CD4-positive, alpha-beta memory T cell (primary cell): ENCODE data around the gene NR1I2. TPM values are rescaled to one million over a fixed set of nuclear protein-coding genes. Genes with fewer than 3 reads are reported as not detected.

Experiments
- CTCF ChIA-PET: fragments of 350-600 bp; sonication (Branson Sonifier 250); formaldehyde crosslinking; loops from one replicate; lab custom pipeline; 2021; ENCODE audit warnings: inconsistent platforms; ENCODE audit not compliant: partially characterized antibody; lab: Charles Lee
- POLR2A ChIA-PET: fragments of 350-600 bp; sonication (Branson Sonifier 250); formaldehyde crosslinking; loops from one replicate; lab custom pipeline; 2021; ENCODE audit not compliant: partially characterized antibody; lab: Charles Lee
- DNase-seq, 5 donors: peaks; one replicate each; pipeline versions ENCODE4 v3.0.0 to v3.0.0-alpha.2; 2020 to 2022; ENCODE audit warnings: mixed read lengths in 1 of 5
- H3K27ac ChIP-seq: one replicate; pipeline ENCODE4 v1.7.0; 2013; ENCODE audit warnings: low read depth, low read length
- H3K27me3 ChIP-seq: 2 replicates; pipeline ENCODE4 v1.7.0; 2013; ENCODE audit warnings: mild to moderate bottlenecking, low read length, moderate library complexity; ENCODE audit not compliant: insufficient read depth
- H3K36me3 ChIP-seq: 2 replicates; pipeline ENCODE4 v1.7.0; 2013; ENCODE audit warnings: mild to moderate bottlenecking, low read length, moderate library complexity; ENCODE audit not compliant: insufficient read depth
- H3K4me1 ChIP-seq: 2 replicates; pipeline ENCODE4 v1.7.0; 2013; ENCODE audit warnings: mild to moderate bottlenecking, low read length, moderate library complexity; ENCODE audit not compliant: insufficient read depth
- H3K4me3 ChIP-seq, 2 donors: one replicate each; pipeline ENCODE4 v1.7.0; 2013; ENCODE audit warnings: low read length in 2 of 2, mild to moderate bottlenecking in 1 of 2
- H3K9me3 ChIP-seq, 2 donors: one replicate each; pipeline ENCODE4 v1.7.0; 2013; ENCODE audit warnings: low read length in 2 of 2, control low read depth in 1 of 2; ENCODE audit not compliant: control insufficient read depth in 1 of 2
- H3K27ac Mint-ChIP-seq, 7 donors: one replicate each; pipeline ENCODE4 v1.8.0; 2020 to 2021; ENCODE audit warnings: mixed read lengths in 7 of 7, mild to moderate bottlenecking in 6 of 7, inconsistent platforms in 3 of 7, moderate library complexity in 3 of 7
- H3K27me3 Mint-ChIP-seq, 2 donors: one replicate each; pipeline ENCODE4 v1.8.0; 2020 to 2021; ENCODE audit warnings: mixed read lengths in 2 of 2
- H3K36me3 Mint-ChIP-seq, 2 donors: one replicate each; pipeline ENCODE4 v1.8.0; 2020 to 2021; ENCODE audit warnings: mixed read lengths in 2 of 2, inconsistent platforms in 1 of 2, mild to moderate bottlenecking in 1 of 2
- H3K4me1 Mint-ChIP-seq, 4 donors: one replicate each; pipeline ENCODE4 v1.8.0; 2020 to 2021; ENCODE audit warnings: mixed read lengths in 4 of 4, mild to moderate bottlenecking in 1 of 4
- H3K4me3 Mint-ChIP-seq, 8 donors: one replicate each; pipeline ENCODE4 v1.8.0; 2020 to 2021; ENCODE audit warnings: mixed read lengths in 8 of 8, mild to moderate bottlenecking in 7 of 8, moderate library complexity in 6 of 8, inconsistent platforms in 3 of 8
- H3K9me3 Mint-ChIP-seq, 8 donors: one replicate each; pipeline ENCODE4 v1.8.0; 2020 to 2021; ENCODE audit warnings: mixed read lengths in 8 of 8, mild to moderate bottlenecking in 5 of 8, inconsistent platforms in 3 of 8, moderate library complexity in 1 of 8
- intact Hi-C: fragments of 100-400 bp; cut with micrococcal nuclease; formaldehyde crosslinking; loops from one replicate; pipeline ENCODE4 v1.15.1; 2023
- polyA plus RNA-seq, 2 donors: library from polyadenylated mRNA; unstranded; fragments of 300-500 nt; fragmentation: Illumina TruSeq; gene quantifications; one replicate each; pipeline ENCODE4 v1.2.3, GENCODE V29; 2021
- total RNA-seq, 2 experiments: library from RNA; stranded (reverse); gene quantifications; one replicate each; pipeline ENCODE4 v1.2.3, GENCODE V29; 2021

NR1I2 gene
- total and polyA plus RNA-seq, 4 experiments from 2014 or later, result 0.39 to 0.49 (median 0.43) TPM

DNA sequence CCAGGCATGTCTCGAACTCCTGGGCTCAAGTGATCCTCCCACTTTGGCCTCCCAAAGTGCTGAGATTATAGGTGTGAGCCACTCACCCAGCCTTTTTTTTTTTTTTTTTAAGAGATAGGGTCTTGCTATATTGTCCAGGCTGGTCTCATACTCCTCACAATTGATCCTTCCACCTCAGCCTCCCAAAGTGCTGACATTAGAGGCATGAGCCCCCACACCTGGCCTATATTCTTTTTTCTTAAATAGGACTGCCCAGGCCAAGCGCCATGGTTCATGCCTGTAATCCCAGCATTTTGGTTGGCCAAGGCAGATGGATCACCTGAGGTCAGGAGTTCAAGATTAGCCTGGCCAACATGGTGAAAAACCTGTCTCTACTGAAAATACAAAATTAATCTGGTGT is 12.5 kb downstream of the NR1I2 start:
- H3K9me3 Mint-ChIP-seq, result peaks cover 0 to 2% (median 0%) of the 10 kb centered on the region in 8 donors
- H3K4me3 ChIP-seq, result no peak overlapping the region
- no peak overlapping the region for H3K27ac Mint-ChIP-seq
- ChIA-PET CTCF (no interaction called here), POLR2A (no interaction called here)
- no peaks in the 10 kb centered on the region for H3K4me1 ChIP-seq
- no peak overlapping the region for H3K4me3 Mint-ChIP-seq
- no peaks in the 10 kb centered on the region for H3K9me3 ChIP-seq
- H3K27me3 Mint-ChIP-seq, result peaks cover 8 to 10% of the 10 kb centered on the region in 2 donors
- no peaks in the 10 kb centered on the region for H3K36me3 Mint-ChIP-seq
- no peaks in the 10 kb centered on the region for H3K4me1 Mint-ChIP-seq
- intact Hi-C loops, result no loop called here
- H3K36me3 ChIP-seq, result no peaks in the 10 kb centered on the region
- no peak overlapping the region for H3K27ac ChIP-seq
- no peaks in the 10 kb centered on the region for H3K27me3 ChIP-seq
- DNase-seq, result no peak

DNA sequence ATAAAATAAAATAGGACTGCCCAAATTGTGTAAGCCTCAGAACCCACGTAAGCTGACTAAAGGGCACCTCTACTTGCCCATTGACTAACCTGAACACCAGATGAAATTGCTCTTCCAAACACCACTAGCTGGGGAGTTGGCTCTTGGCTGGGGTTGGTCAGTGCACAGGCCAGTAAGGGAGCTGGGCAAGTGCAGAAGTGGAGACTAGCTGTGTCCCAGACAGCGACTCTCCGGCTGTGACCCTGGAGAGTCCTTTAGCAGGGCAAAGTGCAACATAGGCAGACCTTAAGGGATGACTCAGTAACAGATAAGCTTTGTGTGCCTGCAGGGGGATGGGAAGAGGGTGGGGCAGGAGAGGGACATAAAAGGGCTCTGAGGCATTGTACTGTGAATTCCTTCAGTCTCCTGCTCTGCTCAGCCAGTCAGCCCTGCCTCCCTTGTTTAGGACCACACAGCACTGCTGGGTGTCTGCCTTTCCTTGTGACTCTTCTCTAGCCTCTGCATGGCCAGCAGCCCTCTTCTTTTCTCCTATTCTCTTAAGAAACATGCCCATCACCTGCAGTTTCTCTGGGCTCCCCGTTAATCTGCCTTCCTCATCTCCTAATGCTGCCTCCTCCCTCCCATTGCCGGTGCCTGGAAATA is 13.2 kb downstream of the NR1I2 start:
- DNase-seq, result no peak
- no peaks in the 10 kb centered on the region for H3K4me1 Mint-ChIP-seq
- CTCF ChIA-PET, result no interaction called here
- intact Hi-C loops, result no loop called here
- H3K27me3 ChIP-seq, result no peaks in the 10 kb centered on the region
- no peaks in the 10 kb centered on the region for H3K9me3 Mint-ChIP-seq
- H3K4me1 ChIP-seq, result no peaks in the 10 kb centered on the region
- no peak overlapping the region for H3K27ac Mint-ChIP-seq
- H3K27me3 Mint-ChIP-seq, result peaks cover 8 to 11% of the 10 kb centered on the region in 2 donors
- no peak overlapping the region for H3K4me3 Mint-ChIP-seq
- no peak overlapping the region for H3K4me3 ChIP-seq
- POLR2A ChIA-PET, result no interaction called here
- H3K27ac ChIP-seq, result no peak overlapping the region
- no peaks in the 10 kb centered on the region for H3K36me3 ChIP-seq
- no peaks in the 10 kb centered on the region for H3K36me3 Mint-ChIP-seq
- H3K9me3 ChIP-seq, result no peaks in the 10 kb centered on the region

- no peaks in the 10 kb centered on the region for H3K4me1 Mint-ChIP-seq
- Histone ChIP-seq H3K9me3 (no peaks in the 10 kb centered on the region), H3K4me3 (no peak overlapping the region), H3K4me1 (no peaks in the 10 kb centered on the region), H3K27ac (no peak overlapping the region), H3K36me3 (no peaks in the 10 kb centered on the region), H3K27me3 (no peaks in the 10 kb centered on the region)
- no peaks in the 10 kb centered on the region for H3K9me3 Mint-ChIP-seq
- no peak for DNase-seq
- H3K27ac Mint-ChIP-seq, result no peak overlapping the region
- no peaks in the 10 kb centered on the region for H3K36me3 Mint-ChIP-seq
- POLR2A ChIA-PET, result no interaction called here
- no peak overlapping the region for H3K4me3 Mint-ChIP-seq
- CTCF ChIA-PET, result no interaction called here
- intact Hi-C loops, result no loop called here
- peaks cover 12 to 13% of the 10 kb centered on the region in 2 donors for H3K27me3 Mint-ChIP-seq
Measured at GRCh38 chr3:119795849-119796248, 13.9 kb downstream of the NR1I2 start.

DNA sequence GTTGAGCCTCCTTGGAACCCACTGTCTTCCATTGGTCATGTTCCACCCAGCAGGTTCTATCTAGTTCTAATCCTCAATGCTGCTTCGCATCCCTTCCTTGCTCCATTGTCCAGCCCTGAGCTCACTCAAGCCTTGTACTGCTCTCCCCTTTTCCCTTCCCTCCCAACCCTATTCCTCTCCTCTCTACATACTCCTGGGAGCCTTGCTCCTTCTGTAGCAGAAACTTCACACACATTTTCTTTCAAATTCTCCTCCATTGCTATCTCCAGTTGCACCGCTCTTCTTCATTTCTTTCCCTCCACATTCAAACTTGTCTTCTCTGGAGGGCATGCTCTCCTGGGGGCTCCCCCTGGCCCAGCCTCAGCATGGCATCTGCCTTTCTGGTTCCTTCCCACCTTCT is 14.5 kb downstream of the NR1I2 start:
- Mint-ChIP-seq H3K4me1 (no peaks in the 10 kb centered on the region), H3K27ac (no peak overlapping the region), H3K36me3 (no peaks in the 10 kb centered on the region), H3K27me3 (peaks cover 12 to 13% of the 10 kb centered on the region in 2 donors), H3K4me3 (no peak overlapping the region), H3K9me3 (no peaks in the 10 kb centered on the region)
- DNase-seq, result no peak
- H3K4me3 ChIP-seq, result no peak overlapping the region
- H3K4me1 ChIP-seq, result no peaks in the 10 kb centered on the region
- POLR2A ChIA-PET, result no interaction called here
- H3K36me3 ChIP-seq, result no peaks in the 10 kb centered on the region
- H3K9me3 ChIP-seq, result no peaks in the 10 kb centered on the region
- intact Hi-C loops, result no loop called here
- CTCF ChIA-PET, result no interaction called here
- no peaks in the 10 kb centered on the region for H3K27me3 ChIP-seq
- H3K27ac ChIP-seq, result no peak overlapping the region

DNA sequence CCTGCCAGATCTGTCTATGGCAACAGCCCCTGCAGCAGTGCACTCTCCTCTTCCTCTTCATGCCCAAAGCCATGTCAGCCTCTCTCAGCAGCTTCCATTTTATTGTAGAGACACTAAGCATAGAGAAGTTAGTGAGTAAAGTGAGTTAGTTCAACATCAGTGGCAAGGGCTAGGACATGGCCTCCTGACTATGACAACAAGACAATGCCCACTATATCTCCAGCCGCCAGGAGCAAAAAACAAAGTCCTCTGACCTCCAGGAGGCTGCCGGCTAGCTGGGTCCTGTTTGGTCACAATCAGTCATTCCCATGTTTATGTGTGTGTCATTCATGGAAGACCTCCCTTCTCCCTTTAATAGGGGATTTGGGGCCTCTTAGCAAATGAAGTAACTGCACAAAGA is 14.9 kb downstream of the NR1I2 start:
- Histone ChIP-seq H3K4me1 (no peaks in the 10 kb centered on the region), H3K27me3 (no peaks in the 10 kb centered on the region), H3K36me3 (no peaks in the 10 kb centered on the region), H3K9me3 (no peaks in the 10 kb centered on the region), H3K27ac (no peak overlapping the region), H3K4me3 (no peak overlapping the region)
- CTCF ChIA-PET, result no interaction called here
- Mint-ChIP-seq H3K36me3 (no peaks in the 10 kb centered on the region), H3K4me1 (no peaks in the 10 kb centered on the region), H3K4me3 (no peak overlapping the region), H3K9me3 (no peaks in the 10 kb centered on the region), H3K27me3 (peaks cover 12 to 13% of the 10 kb centered on the region in 2 donors), H3K27ac (no peak overlapping the region)
- POLR2A ChIA-PET, result no interaction called here
- intact Hi-C loops, result no loop called here
- DNase-seq, result no peak

DNA sequence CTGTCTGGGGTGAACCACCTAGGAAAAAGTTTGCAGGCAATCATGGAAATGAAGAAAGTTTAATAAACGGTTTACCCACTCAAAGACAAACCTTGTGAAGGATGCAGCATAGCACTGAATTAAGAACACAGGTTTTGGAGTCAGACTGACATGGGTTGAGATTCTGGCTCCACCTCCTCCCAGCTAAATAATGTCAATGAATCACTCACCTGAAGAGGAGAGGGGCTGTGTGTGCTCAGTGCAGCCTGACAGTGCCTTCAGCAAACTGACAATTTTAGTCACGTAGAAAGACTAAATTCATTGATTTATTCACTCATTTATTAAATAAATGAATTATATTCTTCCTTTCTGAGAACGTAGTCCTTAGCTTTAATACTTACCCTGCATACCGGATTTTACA is 18.9 kb downstream of the NR1I2 start:
- no peaks in the 10 kb centered on the region for H3K27me3 ChIP-seq
- H3K4me1 ChIP-seq, result no peaks in the 10 kb centered on the region
- Mint-ChIP-seq H3K9me3 (no peaks in the 10 kb centered on the region), H3K4me3 (no peak overlapping the region), H3K36me3 (no peaks in the 10 kb centered on the region), H3K4me1 (no peaks in the 10 kb centered on the region), H3K27ac (no peak overlapping the region), H3K27me3 (peaks cover 10 to 12% of the 10 kb centered on the region in 2 donors)
- no peak for DNase-seq
- no peaks in the 10 kb centered on the region for H3K36me3 ChIP-seq
- H3K27ac ChIP-seq, result no peak overlapping the region
- no peak overlapping the region for H3K4me3 ChIP-seq
- H3K9me3 ChIP-seq, result no peaks in the 10 kb centered on the region
- ChIA-PET CTCF (no interaction called here), POLR2A (no interaction called here)
- intact Hi-C loops, result no loop called here

DNA sequence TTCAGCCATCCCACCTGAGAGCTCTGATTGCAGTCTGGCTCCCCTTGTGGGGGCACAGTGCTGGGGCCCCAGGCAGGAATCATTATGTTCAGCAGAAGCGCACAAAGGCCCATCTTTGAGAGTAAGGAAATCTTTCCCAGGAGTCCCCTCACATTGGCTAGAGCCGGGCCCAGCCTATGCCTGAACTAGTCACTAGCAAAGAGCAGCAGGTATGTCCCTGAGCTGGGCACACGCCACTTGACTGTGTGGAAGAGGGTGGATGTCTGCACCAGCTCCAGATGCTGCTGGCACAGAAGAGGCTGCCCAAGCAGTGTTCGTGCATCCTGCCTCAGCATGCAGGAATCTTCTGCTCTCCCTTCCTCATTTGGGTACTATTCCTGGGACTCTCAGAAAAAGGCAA is 26.3 kb downstream of the NR1I2 start:
- H3K27ac ChIP-seq, result no peak overlapping the region
- intact Hi-C loops, result no loop called here
- H3K27ac Mint-ChIP-seq, result peak overlapping the region in 2 of 7 donors; percentile 48 to 59
- POLR2A ChIA-PET, result no interaction called here
- H3K4me1 Mint-ChIP-seq, result peaks cover 7 to 17% (median 12%) of the 10 kb centered on the region in 4 donors
- H3K27me3 ChIP-seq, result no peaks in the 10 kb centered on the region
- peak overlapping the region in 4 of 8 donors; percentile 26 to 69 (median 55) for H3K4me3 Mint-ChIP-seq
- peaks cover 7% of the 10 kb centered on the region for H3K4me1 ChIP-seq
- H3K27me3 Mint-ChIP-seq, result no peaks in the 10 kb centered on the region
- H3K4me3 ChIP-seq, result no peak overlapping the region
- no peaks in the 10 kb centered on the region for H3K9me3 ChIP-seq
- no peaks in the 10 kb centered on the region for H3K36me3 Mint-ChIP-seq
- CTCF ChIA-PET, result interaction anchor here (1.1 kb wide), 1 partner anchor 609 kb away, joined by 3 read pairs; no protein-coding TSS in a partner anchor
- H3K36me3 ChIP-seq, result no peaks in the 10 kb centered on the region
- no peak for DNase-seq
- H3K9me3 Mint-ChIP-seq, result no peaks in the 10 kb centered on the region
